Activated B cell treated with CpG ODN at 0.5 μM for 24 hours (primary cell): ENCODE results near the gene DSCAM. TPM values are rescaled to one million over a fixed set of nuclear protein-coding genes. Genes with fewer than 3 reads are reported as not detected.

Source experiments
- ATAC-seq: fragments of 200-7000 bp; cut with Tn5 transposase; one replicate; pipeline ENCODE4 v1.10.0; 2021; ENCODE audit warnings: low read depth, mild to moderate bottlenecking, moderate library complexity
- CTCF ChIA-PET: fragments of 350-600 bp; sonication (Branson Sonifier 250); formaldehyde crosslinking; loops from one replicate; lab custom pipeline; 2021; ENCODE audit warnings: antibody characterized with exemption; lab: Charles Lee
- POLR2A ChIA-PET: fragments of 350-600 bp; sonication (Branson Sonifier 250); formaldehyde crosslinking; loops from one replicate; lab custom pipeline; 2021; ENCODE audit warnings: antibody characterized with exemption; lab: Charles Lee
- DNase-seq: peaks from one replicate; pipeline ENCODE4 v3.0.0; 2022
- H3K27ac Mint-ChIP-seq: one replicate; pipeline ENCODE4 v1.8.0; 2020; ENCODE audit warnings: mixed read lengths
- H3K27me3 Mint-ChIP-seq: one replicate; pipeline ENCODE4 v1.8.0; 2021; ENCODE audit warnings: mixed read lengths
- H3K36me3 Mint-ChIP-seq: one replicate; pipeline ENCODE4 v1.8.0; 2021; ENCODE audit warnings: low read depth, mixed read lengths
- H3K4me1 Mint-ChIP-seq: one replicate; pipeline ENCODE4 v1.8.0; 2021; ENCODE audit warnings: mixed read lengths
- H3K4me3 Mint-ChIP-seq: one replicate; pipeline ENCODE4 v1.8.0; 2020; ENCODE audit warnings: mild to moderate bottlenecking, mixed read lengths
- H3K9me3 Mint-ChIP-seq: one replicate; pipeline ENCODE4 v1.8.0; 2020; ENCODE audit warnings: mixed read lengths
- intact Hi-C: fragments of 100-400 bp; cut with micrococcal nuclease; formaldehyde crosslinking; loops from one replicate; pipeline ENCODE4 v1.15.1; 2024
- total RNA-seq: library from RNA; stranded (reverse); gene quantifications from 2 replicates; pipeline ENCODE4 v1.2.3, GENCODE V29; 2022
- TF ChIP-seq, protein P1 (sequence below): fragments of 200-600 bp; IDR thresholded peaks from one replicate; pipeline ENCODE4 v1.8.0; 2022; ENCODE audit warnings: antibody characterized with exemption, mild to moderate bottlenecking

Gene DSCAM
- total RNA-seq, 1 donor from 2014 or later: not detected

DNA sequence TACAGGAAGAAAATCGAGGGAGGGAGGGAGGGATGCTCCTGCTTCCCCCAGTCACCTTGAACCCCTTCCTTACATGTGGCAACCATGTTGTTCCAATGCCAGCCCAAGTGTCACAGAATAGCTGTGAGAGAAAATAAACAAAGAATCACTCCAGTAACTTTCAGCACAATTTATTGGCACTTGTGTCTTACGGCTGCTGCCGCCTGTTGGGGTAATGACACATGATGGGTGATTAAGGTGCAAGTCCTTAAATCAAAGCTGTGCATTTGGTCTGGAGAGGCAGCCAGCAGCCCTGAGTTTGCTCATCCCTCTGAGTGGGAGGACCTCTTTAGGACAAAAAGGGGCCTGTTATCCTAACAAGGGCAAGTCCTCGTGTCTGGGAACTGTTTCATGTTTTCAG lies 602.0 kb downstream of the DSCAM start:
- POLR2A ChIA-PET: no interaction called here
- H3K27me3 Mint-ChIP-seq: no peaks in the 10 kb centered on the region
- CTCF ChIA-PET: no interaction called here
- TF ChIP-seq, protein P1, sequence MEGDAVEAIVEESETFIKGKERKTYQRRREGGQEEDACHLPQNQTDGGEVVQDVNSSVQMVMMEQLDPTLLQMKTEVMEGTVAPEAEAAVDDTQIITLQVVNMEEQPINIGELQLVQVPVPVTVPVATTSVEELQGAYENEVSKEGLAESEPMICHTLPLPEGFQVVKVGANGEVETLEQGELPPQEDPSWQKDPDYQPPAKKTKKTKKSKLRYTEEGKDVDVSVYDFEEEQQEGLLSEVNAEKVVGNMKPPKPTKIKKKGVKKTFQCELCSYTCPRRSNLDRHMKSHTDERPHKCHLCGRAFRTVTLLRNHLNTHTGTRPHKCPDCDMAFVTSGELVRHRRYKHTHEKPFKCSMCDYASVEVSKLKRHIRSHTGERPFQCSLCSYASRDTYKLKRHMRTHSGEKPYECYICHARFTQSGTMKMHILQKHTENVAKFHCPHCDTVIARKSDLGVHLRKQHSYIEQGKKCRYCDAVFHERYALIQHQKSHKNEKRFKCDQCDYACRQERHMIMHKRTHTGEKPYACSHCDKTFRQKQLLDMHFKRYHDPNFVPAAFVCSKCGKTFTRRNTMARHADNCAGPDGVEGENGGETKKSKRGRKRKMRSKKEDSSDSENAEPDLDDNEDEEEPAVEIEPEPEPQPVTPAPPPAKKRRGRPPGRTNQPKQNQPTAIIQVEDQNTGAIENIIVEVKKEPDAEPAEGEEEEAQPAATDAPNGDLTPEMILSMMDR: no peak
- no peak overlapping the region for H3K27ac Mint-ChIP-seq
- ATAC-seq: no peak
- H3K36me3 Mint-ChIP-seq: no peaks in the 10 kb centered on the region
- no peaks in the 10 kb centered on the region for H3K4me1 Mint-ChIP-seq
- no peak for DNase-seq
- intact Hi-C loops: no loop called here
- H3K4me3 Mint-ChIP-seq: no peak overlapping the region
- peaks cover 22% of the 10 kb centered on the region for H3K9me3 Mint-ChIP-seq

DNA sequence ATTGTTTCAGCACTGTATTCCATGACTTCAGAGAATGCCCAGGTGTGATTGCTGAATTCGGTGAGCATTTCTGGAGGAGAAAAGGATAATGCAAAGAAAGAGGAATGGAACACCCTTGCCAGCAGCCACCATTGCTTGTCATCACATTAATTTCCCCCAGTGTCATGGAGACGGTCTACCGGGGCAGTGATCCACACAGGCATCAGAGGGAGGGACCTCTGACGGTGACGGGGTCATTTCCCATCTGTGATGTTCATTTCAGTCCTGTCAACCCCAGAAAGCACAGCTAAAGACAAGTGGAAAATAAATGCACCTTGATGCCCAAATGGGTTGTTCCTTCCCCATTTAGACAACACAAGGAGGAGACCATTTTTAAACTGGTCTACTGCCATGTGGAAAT lies 603.3 kb downstream of the DSCAM start:
- no peaks in the 10 kb centered on the region for H3K4me1 Mint-ChIP-seq
- ChIA-PET POLR2A (no interaction called here), CTCF (no interaction called here)
- no peak for DNase-seq
- intact Hi-C loops: no loop called here
- TF ChIP-seq, protein P1: no peak
- peaks cover 15% of the 10 kb centered on the region for H3K9me3 Mint-ChIP-seq
- no peaks in the 10 kb centered on the region for H3K27me3 Mint-ChIP-seq
- H3K4me3 Mint-ChIP-seq: no peak overlapping the region
- no peak for ATAC-seq
- H3K27ac Mint-ChIP-seq: no peak overlapping the region
- H3K36me3 Mint-ChIP-seq: no peaks in the 10 kb centered on the region

DNA sequence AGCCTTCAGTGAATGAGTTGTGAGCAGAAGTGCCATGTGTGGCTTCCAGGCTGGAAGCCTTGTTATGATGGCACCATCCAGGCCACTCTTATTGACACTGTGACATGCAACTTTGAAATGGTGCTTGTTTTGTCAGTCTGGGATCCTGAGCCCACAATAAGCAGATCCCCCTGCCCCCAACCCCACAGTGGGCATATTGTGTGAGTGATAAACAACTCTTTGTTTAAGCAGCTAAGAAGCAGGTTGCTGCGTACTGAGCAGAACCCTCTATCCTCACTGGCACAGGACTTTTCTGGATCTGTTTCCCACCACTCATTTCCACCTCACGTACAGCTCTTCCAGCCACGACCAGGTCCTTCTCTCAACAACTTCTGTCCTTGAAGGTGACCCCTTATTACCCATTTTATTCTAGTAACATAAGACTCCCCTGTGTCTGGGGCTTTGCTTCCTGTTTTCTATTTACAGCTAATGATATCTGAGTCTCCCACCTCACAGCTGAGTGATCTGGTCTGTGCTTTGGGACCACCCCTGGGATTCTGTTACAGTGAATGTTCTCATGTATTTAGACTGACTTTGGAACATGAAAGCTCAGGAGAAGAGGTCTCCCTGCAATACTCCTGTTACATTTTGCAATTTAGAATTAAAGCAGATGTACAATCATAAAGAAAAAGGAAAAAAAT lies 604.2 kb downstream of the DSCAM start:
- no peak overlapping the region for H3K4me3 Mint-ChIP-seq

DNA sequence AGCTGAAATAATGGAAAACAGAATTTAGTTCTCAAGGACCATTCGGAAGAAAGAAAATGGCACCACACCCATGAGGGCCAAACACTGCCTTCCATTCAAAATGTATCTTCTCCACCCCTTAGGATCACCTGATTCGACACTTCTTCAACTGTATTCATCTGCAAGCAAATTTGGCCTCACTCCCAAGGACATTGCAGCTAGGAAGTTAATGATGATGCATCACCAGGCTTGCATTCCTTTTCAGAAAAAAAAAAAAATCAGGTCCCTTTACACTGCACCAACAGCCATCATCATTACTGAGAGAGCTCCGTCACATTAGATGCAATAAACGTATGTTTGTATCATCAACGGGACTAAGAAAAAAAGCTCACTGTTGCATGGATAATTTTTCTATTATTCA lies 611.4 kb downstream of the DSCAM start:
- no peaks in the 10 kb centered on the region for H3K27me3 Mint-ChIP-seq
- H3K4me3 Mint-ChIP-seq: no peak overlapping the region
- H3K36me3 Mint-ChIP-seq: no peaks in the 10 kb centered on the region
- POLR2A ChIA-PET: no interaction called here
- DNase-seq (no peak), ATAC-seq (no peak)
- peaks cover 1% of the 10 kb centered on the region for H3K9me3 Mint-ChIP-seq
- H3K27ac Mint-ChIP-seq: no peak overlapping the region
- CTCF ChIA-PET: no interaction called here
- TF ChIP-seq, protein P1: no peak
- H3K4me1 Mint-ChIP-seq: no peaks in the 10 kb centered on the region
- intact Hi-C loops: no loop called here

More for the DNA sequence above, 604.2 kb downstream of the DSCAM start:
- no peaks in the 10 kb centered on the region for H3K27me3 Mint-ChIP-seq
- H3K4me1 Mint-ChIP-seq: no peaks in the 10 kb centered on the region
- POLR2A ChIA-PET: no interaction called here
- DNase-seq (no peak), ATAC-seq (no peak)
- intact Hi-C loops: no loop called here
- TF ChIP-seq, protein P1: no peak
- peaks cover 11% of the 10 kb centered on the region for H3K9me3 Mint-ChIP-seq
- CTCF ChIA-PET: no interaction called here
- no peak overlapping the region for H3K27ac Mint-ChIP-seq
- H3K36me3 Mint-ChIP-seq: no peaks in the 10 kb centered on the region

DNA sequence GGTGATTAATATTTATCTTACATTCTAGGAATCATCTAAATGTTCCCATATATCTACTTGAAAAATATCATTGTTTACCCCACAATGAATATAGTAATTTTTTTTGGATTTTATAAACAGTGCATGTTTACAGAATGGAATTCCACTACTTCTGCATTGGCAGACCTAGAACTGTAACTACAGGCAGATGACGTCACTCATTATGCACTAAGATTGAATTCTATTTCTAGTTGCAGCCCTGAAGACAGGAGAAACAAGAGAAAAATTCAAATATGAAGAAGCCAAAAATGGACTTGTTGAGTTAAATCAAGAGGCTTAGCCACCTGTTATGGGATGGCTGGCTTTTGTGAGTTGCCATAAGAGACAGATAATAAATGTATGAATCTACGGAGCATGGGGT lies 615.0 kb downstream of the DSCAM start:
- Mint-ChIP-seq H3K27ac (no peak overlapping the region), H3K27me3 (no peaks in the 10 kb centered on the region), H3K36me3 (no peaks in the 10 kb centered on the region), H3K4me3 (no peak overlapping the region), H3K9me3 (no peaks in the 10 kb centered on the region), H3K4me1 (no peaks in the 10 kb centered on the region)
- ATAC-seq (no peak), DNase-seq (no peak)
- TF ChIP-seq, protein P1: no peak
- ChIA-PET POLR2A (no interaction called here), CTCF (no interaction called here)
- intact Hi-C loops: no loop called here
